ENCODE data around the gene EVA1B.

DNA sequence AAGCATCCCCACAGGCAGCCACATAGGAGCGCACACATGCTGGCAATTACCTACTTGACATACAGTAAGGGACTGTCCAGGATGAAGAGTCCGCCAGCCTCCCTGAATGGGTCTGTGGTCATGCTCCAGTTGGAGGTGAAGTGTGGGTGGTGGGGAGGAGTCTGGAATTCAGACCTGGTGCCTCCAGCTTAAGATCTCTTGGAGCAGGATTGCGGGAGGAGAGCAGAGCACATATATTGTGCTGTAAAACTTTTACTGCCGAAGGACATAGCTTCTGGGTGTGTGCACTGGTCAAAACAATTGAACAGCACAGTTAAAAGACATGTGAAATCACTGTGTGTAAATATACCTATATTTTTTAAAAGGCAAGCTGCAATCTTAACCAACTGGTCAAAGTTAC, 44.4 kb upstream of the EVA1B start:
- no peak for TF ChIP-seq POLR2A (IDR thresholded peaks at IDR 0.05)
- TF ChIP-seq, protein P1, sequence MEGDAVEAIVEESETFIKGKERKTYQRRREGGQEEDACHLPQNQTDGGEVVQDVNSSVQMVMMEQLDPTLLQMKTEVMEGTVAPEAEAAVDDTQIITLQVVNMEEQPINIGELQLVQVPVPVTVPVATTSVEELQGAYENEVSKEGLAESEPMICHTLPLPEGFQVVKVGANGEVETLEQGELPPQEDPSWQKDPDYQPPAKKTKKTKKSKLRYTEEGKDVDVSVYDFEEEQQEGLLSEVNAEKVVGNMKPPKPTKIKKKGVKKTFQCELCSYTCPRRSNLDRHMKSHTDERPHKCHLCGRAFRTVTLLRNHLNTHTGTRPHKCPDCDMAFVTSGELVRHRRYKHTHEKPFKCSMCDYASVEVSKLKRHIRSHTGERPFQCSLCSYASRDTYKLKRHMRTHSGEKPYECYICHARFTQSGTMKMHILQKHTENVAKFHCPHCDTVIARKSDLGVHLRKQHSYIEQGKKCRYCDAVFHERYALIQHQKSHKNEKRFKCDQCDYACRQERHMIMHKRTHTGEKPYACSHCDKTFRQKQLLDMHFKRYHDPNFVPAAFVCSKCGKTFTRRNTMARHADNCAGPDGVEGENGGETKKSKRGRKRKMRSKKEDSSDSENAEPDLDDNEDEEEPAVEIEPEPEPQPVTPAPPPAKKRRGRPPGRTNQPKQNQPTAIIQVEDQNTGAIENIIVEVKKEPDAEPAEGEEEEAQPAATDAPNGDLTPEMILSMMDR (IDR thresholded peaks at IDR 0.05), result no peak
